Osteoblast (primary cell): Measurements from ENCODE around the gene LSM14B. TPM values are rescaled to one million over a fixed set of nuclear protein-coding genes. Genes with fewer than 3 reads are reported as not detected.
A peak's percentile ranks its signal among the peaks of the same experiment; 100 is the strongest.

Experiments
- DNase-seq: peaks from one replicate; pipeline ENCODE4 v3.0.0; 2011; ENCODE audit warnings: low spot score, mixed read lengths; ENCODE audit not compliant: insufficient read length; ENCODE audit errors: missing footprints
- H2AFZ ChIP-seq: 2 replicates; pipeline ENCODE4 v1.6.0; 2011; ENCODE audit warnings: mild to moderate bottlenecking, low read length
- H3K27ac ChIP-seq: 2 replicates; pipeline ENCODE4 v1.5.1; 2011; ENCODE audit warnings: mild to moderate bottlenecking, low read depth, low read length, moderate library complexity
- H3K27me3 ChIP-seq: 2 replicates; pipeline ENCODE4 v1.6.0; 2012; ENCODE audit warnings: mild to moderate bottlenecking, control low read depth, inconsistent platforms, low read length, moderate library complexity; ENCODE audit not compliant: insufficient read depth
- H3K36me3 ChIP-seq: 2 replicates; pipeline ENCODE4 v1.5.1; 2011; ENCODE audit warnings: mild to moderate bottlenecking, low read length, control low read depth, moderate library complexity; ENCODE audit not compliant: insufficient read depth
- H3K4me1 ChIP-seq: 2 replicates; pipeline ENCODE4 v1.5.1; 2011; ENCODE audit warnings: mild to moderate bottlenecking, low read length, control low read depth, moderate library complexity; ENCODE audit not compliant: insufficient read depth
- H3K4me2 ChIP-seq: 2 replicates; pipeline ENCODE4 v1.6.0; 2011; ENCODE audit warnings: mild to moderate bottlenecking, low read length; ENCODE audit not compliant: insufficient read depth
- H3K4me3 ChIP-seq: fragments of 200-600 bp; sonication (generic); 3 replicates; pipeline ENCODE4 v1.5.1; 2012; ENCODE audit warnings: mild to moderate bottlenecking, low read length, inconsistent platforms; ENCODE audit not compliant: insufficient read depth
- H3K79me2 ChIP-seq: 2 replicates; pipeline ENCODE4 v1.6.0; 2012; ENCODE audit warnings: mild to moderate bottlenecking, low read length, control low read depth, inconsistent platforms; ENCODE audit not compliant: insufficient read depth
- H3K9me3 ChIP-seq: 2 replicates; pipeline ENCODE4 v1.5.1; 2011; ENCODE audit warnings: low read depth, low read length, control low read depth
- H4K20me1 ChIP-seq: 2 replicates; pipeline ENCODE4 v1.6.0; 2012; ENCODE audit warnings: mild to moderate bottlenecking, low read length, control low read depth; ENCODE audit not compliant: insufficient read depth
- total RNA-seq: library from RNA; depleted of rRNA; stranded (reverse); fragments of >200 nt; gene quantifications from 2 replicates; pipeline ENCODE4 v1.2.3, GENCODE V29; 2012
- TF ChIP-seq, protein P1 (sequence below): IDR thresholded peaks from 2 replicates; pipeline ENCODE4 v1.5.1; 2011; ENCODE audit warnings: mild to moderate bottlenecking, low read depth, low read length, moderate library complexity; ENCODE audit errors: extremely low read depth

Gene LSM14B
- total RNA-seq, 1 donor, result 48.5 TPM

DNA sequence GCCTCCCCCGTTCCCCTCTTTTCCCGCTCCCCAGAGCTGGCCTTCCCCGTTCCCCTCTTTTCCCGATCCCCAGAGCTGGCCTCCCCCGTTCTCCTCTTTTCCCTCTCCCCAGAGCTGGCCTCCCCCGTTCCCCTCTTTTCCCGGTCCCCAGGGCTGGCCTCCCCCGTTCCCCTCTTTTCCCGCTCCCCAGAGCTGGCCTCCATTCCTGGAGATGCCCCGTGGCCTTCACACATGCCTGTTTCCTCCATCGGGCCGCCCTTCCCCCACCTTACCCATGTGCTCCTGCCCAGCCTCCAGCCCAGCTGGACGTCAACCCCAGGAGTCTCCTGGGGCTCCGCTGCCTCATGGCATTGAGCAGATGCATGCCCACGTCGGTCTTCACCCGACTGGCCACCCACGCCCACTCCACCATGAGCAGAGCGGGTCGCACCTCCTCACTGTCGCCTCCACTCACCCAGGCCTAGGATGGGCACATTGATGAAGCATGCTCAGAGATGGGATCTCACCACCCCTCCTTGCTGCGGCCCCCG, 29.6 kb downstream of the LSM14B start:
- TF ChIP-seq, protein P1, sequence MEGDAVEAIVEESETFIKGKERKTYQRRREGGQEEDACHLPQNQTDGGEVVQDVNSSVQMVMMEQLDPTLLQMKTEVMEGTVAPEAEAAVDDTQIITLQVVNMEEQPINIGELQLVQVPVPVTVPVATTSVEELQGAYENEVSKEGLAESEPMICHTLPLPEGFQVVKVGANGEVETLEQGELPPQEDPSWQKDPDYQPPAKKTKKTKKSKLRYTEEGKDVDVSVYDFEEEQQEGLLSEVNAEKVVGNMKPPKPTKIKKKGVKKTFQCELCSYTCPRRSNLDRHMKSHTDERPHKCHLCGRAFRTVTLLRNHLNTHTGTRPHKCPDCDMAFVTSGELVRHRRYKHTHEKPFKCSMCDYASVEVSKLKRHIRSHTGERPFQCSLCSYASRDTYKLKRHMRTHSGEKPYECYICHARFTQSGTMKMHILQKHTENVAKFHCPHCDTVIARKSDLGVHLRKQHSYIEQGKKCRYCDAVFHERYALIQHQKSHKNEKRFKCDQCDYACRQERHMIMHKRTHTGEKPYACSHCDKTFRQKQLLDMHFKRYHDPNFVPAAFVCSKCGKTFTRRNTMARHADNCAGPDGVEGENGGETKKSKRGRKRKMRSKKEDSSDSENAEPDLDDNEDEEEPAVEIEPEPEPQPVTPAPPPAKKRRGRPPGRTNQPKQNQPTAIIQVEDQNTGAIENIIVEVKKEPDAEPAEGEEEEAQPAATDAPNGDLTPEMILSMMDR, result no peak
- DNase-seq, result peak; percentile 38
- Histone ChIP-seq H2AFZ (no peak overlapping the region), H3K4me3 (no peak overlapping the region), H3K9me3 (no peaks in the 10 kb centered on the region), H3K4me2 (no peak overlapping the region), H3K27me3 (no peaks in the 10 kb centered on the region), H4K20me1 (peaks cover 76% of the 10 kb centered on the region), H3K27ac (no peak overlapping the region), H3K4me1 (no peaks in the 10 kb centered on the region), H3K79me2 (peaks cover 99% of the 10 kb centered on the region), H3K36me3 (peaks cover 6% of the 10 kb centered on the region)

DNA sequence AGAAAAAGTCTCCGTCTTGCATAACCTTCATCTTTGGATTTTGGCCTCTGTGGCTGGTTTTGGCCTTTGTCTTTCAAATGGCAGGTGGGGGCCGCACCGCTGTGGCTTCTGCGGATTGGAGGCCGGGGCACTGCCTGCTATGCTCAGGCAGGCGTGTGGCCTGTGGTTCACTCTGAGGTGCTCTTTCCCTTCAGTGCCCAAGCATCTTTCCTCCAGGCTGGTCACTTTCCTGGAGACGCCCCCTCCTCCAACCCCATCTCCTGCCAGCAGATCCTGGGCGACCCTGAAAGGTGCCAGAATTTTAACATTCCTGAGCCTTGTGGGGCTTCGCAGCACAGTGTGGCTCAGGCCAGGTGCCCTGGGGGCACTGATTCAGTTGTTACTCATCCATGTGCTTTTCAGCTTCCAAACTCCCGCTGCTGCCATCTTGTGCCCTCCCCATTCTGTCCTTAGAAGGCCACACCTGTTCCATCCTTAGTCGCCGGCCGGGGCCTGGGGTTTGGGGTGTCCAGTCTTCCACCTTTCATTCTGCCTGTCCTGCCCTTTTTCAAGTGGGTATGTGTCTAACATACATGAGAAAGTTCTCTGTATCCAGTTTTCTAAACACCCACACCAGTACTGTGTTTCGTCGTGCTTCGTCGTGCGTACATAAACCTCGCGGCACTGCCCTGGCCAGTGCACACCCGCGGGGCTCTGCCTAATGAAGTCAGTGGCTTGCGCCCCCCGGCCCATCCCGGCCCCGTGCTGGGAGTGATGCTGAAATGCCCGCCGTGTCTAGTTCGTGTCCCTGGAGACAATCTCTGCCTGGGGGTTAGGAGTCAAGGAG, 33.4 kb downstream of the LSM14B start:
- Histone ChIP-seq H3K4me3 (no peak overlapping the region), H3K79me2 (peaks cover 94% of the 10 kb centered on the region), H3K9me3 (no peaks in the 10 kb centered on the region), H3K4me2 (no peak overlapping the region), H3K27ac (no peak overlapping the region), H3K36me3 (peaks cover 6% of the 10 kb centered on the region), H3K27me3 (no peaks in the 10 kb centered on the region), H2AFZ (no peak overlapping the region), H3K4me1 (peaks cover 9% of the 10 kb centered on the region), H4K20me1 (peaks cover 54% of the 10 kb centered on the region)
- TF ChIP-seq, protein P1, result no peak
- peak; percentile 84 for DNase-seq

DNA sequence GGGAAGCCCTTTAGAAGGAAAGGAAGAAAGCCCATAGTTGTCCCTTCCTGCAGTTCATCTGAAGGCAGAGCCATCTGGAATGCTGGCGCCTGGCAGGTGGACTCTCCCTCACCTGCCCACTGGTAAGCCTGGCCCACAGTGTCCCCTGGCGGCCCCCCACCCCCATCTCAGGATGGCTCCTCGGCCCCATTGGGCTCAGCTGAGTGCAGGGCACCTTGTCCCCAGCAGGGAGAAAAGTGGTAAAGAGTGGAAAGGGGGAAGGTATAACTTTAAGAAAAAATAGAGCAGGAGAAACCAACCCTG, 33.9 kb downstream of the LSM14B start:
- Histone ChIP-seq H4K20me1 (peaks cover 49% of the 10 kb centered on the region), H3K36me3 (peaks cover 6% of the 10 kb centered on the region)

More for the DNA sequence above, 33.9 kb downstream of the LSM14B start:
- Histone ChIP-seq H3K27me3 (no peaks in the 10 kb centered on the region), H3K4me1 (peaks cover 14% of the 10 kb centered on the region), H3K4me3 (no peak overlapping the region), H3K79me2 (peaks cover 92% of the 10 kb centered on the region), H3K27ac (no peak overlapping the region), H2AFZ (no peak overlapping the region), H3K4me2 (no peak overlapping the region), H3K9me3 (no peaks in the 10 kb centered on the region)
- no peak for DNase-seq
- TF ChIP-seq, protein P1, result no peak
